ENCODE measurements around the gene KRTAP25-1.

GRCh38 chr21:30337276-30337744 lies 48.0 kb upstream of the KRTAP25-1 start, which contains the start of gene KRTAP27-1:
- no peak for TF ChIP-seq CTCF (IDR thresholded peaks at IDR 0.05)
- TF ChIP-seq POLR2AphosphoS5 (IDR thresholded peaks at IDR 0.05) = no peak
- TF ChIP-seq POLR2A (IDR thresholded peaks at IDR 0.05) = no peak
- TF ChIP-seq EP300 (IDR thresholded peaks at IDR 0.05) = no peak

Data from gastroesophageal sphincter (tissue), 3 donors.